K562 (cell line): ENCODE results near the gene LRRC25. TPM values are rescaled to one million over a fixed set of nuclear protein-coding genes. Genes with fewer than 3 reads are reported as not detected.
A peak's percentile ranks its signal among the peaks of the same experiment; 100 is the strongest.

Experiments
- NONO ChIP-seq, 2 experiments: fragments of 200-400 bp in 1 of 2; fragments of 450-650 bp in 1 of 2; formaldehyde crosslinking in 1 of 2; IDR thresholded peaks; 2 replicates each; pipeline ENCODE4 v1.6.1; 2017; ENCODE audit warnings: low read depth in 2 of 2, mild to moderate bottlenecking in 2 of 2, moderate library complexity in 2 of 2, low read length in 1 of 2
- polyA plus RNA-seq, 8 experiments: library from polyadenylated mRNA; depleted of rRNA in 4 of 8; stranded (reverse) in 5 of 8; unstranded in 3 of 8; fragments of >200 nt; fragmentation: Nextera tagmentation in 2 of 8; fragmentation: Illumina TruSeq in 1 of 8; extraction: Ambion mirVana in 2 of 8; extraction: Trizol in 1 of 8; gene quantifications; 2 replicates each; pipeline versions ENCODE4 v1.2.1 to v1.2.3, GENCODE V29; 2011 to 2014; ENCODE audit warnings: inconsistent platforms in 1 of 8, missing spikeins in 1 of 8
- total RNA-seq, 7 experiments: library from RNA; depleted of rRNA in 6 of 7; stranded (reverse); fragments of >200 nt in 6 of 7; fragmentation: Illumina TruSeq in 2 of 7; extraction: Trizol in 2 of 7; gene quantifications; 2 replicates each; pipeline versions ENCODE4 v1.2.1 to v1.2.3, GENCODE V29; 2011 to 2021; ENCODE audit warnings: low replicate concordance in 1 of 7
- TF ChIP-seq, protein P1 (sequence below): fragments of 450-650 bp; IDR thresholded peaks from 2 replicates; pipeline ENCODE4 v1.7.1; 2018; ENCODE audit warnings: mild to moderate bottlenecking, low read depth; ENCODE audit not compliant: partially characterized antibody
- TF ChIP-seq, protein P2 (sequence below): fragments of 250-450 bp; sonication (Bioruptor Pico); IDR thresholded peaks from 2 replicates; pipeline ENCODE4 v1.4.0; 2020; ENCODE audit warnings: mild to moderate bottlenecking, moderate library complexity, borderline replicate concordance

The LRRC25 gene
- total and polyA plus RNA-seq, 9 of the 15 experiments (the other 6 are each of a cell fraction or from before 2014, with no cell fraction given) = 0.07 to 0.36 (median 0.10) TPM; not detected in 3

DNA sequence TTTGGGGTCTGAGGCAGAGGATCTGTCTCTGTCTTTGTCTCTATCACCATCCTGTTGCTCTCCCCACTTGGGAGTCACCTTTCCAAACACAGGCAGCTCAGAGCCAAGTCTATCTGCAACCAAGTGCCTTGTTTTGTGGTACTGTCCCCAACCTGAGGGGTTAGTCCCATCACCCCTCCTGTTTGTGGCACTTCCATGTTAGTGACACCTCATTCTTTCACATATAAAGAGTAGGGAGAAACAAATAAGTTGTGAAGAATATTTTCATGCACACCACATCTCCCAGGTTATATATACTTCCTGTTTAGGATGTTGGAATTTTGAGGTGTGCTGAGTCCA lies 7.7 kb downstream of the LRRC25 start (continued):
- TF ChIP-seq, protein P1, sequence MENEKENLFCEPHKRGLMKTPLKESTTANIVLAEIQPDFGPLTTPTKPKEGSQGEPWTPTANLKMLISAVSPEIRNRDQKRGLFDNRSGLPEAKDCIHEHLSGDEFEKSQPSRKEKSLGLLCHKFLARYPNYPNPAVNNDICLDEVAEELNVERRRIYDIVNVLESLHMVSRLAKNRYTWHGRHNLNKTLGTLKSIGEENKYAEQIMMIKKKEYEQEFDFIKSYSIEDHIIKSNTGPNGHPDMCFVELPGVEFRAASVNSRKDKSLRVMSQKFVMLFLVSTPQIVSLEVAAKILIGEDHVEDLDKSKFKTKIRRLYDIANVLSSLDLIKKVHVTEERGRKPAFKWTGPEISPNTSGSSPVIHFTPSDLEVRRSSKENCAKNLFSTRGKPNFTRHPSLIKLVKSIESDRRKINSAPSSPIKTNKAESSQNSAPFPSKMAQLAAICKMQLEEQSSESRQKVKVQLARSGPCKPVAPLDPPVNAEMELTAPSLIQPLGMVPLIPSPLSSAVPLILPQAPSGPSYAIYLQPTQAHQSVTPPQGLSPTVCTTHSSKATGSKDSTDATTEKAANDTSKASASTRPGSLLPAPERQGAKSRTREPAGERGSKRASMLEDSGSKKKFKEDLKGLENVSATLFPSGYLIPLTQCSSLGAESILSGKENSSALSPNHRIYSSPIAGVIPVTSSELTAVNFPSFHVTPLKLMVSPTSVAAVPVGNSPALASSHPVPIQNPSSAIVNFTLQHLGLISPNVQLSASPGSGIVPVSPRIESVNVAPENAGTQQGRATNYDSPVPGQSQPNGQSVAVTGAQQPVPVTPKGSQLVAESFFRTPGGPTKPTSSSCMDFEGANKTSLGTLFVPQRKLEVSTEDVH = peak; percentile 14
- TF ChIP-seq, protein P2, sequence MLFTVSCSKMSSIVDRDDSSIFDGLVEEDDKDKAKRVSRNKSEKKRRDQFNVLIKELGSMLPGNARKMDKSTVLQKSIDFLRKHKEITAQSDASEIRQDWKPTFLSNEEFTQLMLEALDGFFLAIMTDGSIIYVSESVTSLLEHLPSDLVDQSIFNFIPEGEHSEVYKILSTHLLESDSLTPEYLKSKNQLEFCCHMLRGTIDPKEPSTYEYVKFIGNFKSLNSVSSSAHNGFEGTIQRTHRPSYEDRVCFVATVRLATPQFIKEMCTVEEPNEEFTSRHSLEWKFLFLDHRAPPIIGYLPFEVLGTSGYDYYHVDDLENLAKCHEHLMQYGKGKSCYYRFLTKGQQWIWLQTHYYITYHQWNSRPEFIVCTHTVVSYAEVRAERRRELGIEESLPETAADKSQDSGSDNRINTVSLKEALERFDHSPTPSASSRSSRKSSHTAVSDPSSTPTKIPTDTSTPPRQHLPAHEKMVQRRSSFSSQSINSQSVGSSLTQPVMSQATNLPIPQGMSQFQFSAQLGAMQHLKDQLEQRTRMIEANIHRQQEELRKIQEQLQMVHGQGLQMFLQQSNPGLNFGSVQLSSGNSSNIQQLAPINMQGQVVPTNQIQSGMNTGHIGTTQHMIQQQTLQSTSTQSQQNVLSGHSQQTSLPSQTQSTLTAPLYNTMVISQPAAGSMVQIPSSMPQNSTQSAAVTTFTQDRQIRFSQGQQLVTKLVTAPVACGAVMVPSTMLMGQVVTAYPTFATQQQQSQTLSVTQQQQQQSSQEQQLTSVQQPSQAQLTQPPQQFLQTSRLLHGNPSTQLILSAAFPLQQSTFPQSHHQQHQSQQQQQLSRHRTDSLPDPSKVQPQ (CRISPR knock-in tag) = no peak
- 0 out of 4 replicates have a peak, but pooled peaks of 1 of the 2 experiments have one; percentile 40 for TF ChIP-seq NONO (IDR thresholded peaks at IDR 0.05; ENCODE audit: low read depth in 2 of 2, low read length in 1 of 2)
